Stimulated activated memory B cell treated with anti-CD40 and anti-IgM and Interleukin-4, amounts not matched to agents 10 μg/mL and 1 μg/mL and 100 μg/mL, for 72 hours (primary cell): Measurements from ENCODE around the gene EDN2.

Source experiments
- ATAC-seq: fragments of 150-1000 bp; cut with Tn5 transposase; 2 replicates; pipeline ENCODE4 v1.10.0; 2021
- H3K27ac Mint-ChIP-seq: one replicate; pipeline ENCODE4 v1.8.0; 2022; ENCODE audit warnings: mild to moderate bottlenecking, mixed read lengths
- H3K27me3 Mint-ChIP-seq: one replicate; pipeline ENCODE4 v1.8.0; 2022; ENCODE audit warnings: mixed read lengths
- H3K36me3 Mint-ChIP-seq: one replicate; pipeline ENCODE4 v1.8.0; 2022; ENCODE audit warnings: mixed read lengths
- H3K4me1 Mint-ChIP-seq: one replicate; pipeline ENCODE4 v1.8.0; 2022; ENCODE audit warnings: mixed read lengths
- H3K4me3 Mint-ChIP-seq: one replicate; pipeline ENCODE4 v1.8.0; 2022; ENCODE audit warnings: mild to moderate bottlenecking, moderate library complexity, mixed read lengths
- H3K9me3 Mint-ChIP-seq: one replicate; pipeline ENCODE4 v1.8.0; 2022; ENCODE audit warnings: mixed read lengths

The EDN2 gene

DNA sequence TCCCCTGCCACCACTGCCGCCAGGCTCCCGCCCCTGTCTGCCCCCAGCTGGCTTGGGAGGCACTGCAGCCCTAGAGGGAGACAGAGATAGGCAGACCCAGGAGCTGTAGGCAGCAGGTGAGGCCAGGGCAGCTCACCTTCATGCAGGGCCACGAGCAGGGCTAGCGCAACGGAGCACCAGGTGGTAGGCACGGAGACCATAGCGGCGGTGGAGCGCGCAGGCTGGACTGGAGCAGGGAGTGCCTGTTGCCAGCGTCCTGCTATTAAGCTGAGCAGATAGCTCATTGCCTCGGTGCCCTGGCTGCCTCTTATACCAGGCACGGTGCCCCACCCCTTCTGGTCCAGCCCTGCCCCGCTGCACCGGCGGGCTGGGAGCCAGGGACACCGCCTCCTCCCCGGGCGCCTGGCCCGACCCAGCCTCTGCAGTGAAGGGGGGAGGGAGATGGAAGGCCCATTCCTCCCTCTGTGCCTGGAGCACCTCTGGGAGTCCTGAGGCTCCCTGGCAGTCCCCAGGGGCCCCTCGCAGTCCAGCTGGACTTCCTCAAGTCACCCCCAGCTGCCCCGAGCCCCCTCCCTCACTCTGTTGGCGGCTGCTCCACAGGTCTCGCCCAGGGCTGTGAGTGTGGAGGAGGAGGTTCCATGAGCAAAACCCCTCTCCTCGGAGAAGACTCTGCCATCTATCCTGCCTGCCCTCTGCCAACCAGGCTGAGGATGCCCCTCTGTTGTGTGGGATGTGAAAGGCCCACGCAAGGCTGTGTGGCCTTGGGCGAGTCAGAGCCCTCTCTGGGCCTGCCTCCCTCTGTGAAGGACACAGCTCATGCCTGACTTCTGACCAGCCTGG, at the start of gene EDN2:
Gene EDN2, minus strand, starts transcription at position 282 of the 840 bp plus-strand sequence. Its CDS starts 82 bp downstream, at position 200.
- H3K27me3 Mint-ChIP-seq: peaks cover 41% of the 10 kb centered on the region
- peaks cover 3% of the 10 kb centered on the region for H3K9me3 Mint-ChIP-seq
- peaks cover 4% of the 10 kb centered on the region for H3K36me3 Mint-ChIP-seq
- H3K27ac Mint-ChIP-seq: no peak within 1 kb of the TSS
- ATAC-seq: no peak
- peaks cover 24% of the 10 kb centered on the region for H3K4me1 Mint-ChIP-seq
- H3K4me3 Mint-ChIP-seq: no peak within 1 kb of the TSS

DNA sequence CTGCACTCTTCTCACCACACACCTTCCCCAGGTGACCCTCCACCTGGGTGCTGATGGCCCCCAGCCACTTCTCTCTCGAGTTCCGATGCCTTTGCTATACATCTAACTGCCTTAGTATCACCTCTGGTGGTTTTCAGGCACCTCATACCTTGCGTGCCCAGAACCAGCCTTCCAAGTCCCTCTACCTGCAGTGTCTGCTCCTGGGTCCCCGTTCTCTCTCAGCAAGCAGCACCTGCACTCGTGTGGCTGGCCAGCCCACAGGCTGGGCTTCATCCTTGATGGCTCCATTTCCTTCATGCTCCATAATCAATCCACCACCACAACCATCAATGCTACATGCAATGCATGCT, 49.2 kb upstream of the EDN2 start:
- H3K4me1 Mint-ChIP-seq: peaks cover 47% of the 10 kb centered on the region
- H3K27me3 Mint-ChIP-seq: no peaks in the 10 kb centered on the region
- H3K4me3 Mint-ChIP-seq: no peak overlapping the region
- no peak overlapping the region for H3K27ac Mint-ChIP-seq
- no peak for ATAC-seq
- peaks cover 66% of the 10 kb centered on the region for H3K36me3 Mint-ChIP-seq
- no peaks in the 10 kb centered on the region for H3K9me3 Mint-ChIP-seq

DNA sequence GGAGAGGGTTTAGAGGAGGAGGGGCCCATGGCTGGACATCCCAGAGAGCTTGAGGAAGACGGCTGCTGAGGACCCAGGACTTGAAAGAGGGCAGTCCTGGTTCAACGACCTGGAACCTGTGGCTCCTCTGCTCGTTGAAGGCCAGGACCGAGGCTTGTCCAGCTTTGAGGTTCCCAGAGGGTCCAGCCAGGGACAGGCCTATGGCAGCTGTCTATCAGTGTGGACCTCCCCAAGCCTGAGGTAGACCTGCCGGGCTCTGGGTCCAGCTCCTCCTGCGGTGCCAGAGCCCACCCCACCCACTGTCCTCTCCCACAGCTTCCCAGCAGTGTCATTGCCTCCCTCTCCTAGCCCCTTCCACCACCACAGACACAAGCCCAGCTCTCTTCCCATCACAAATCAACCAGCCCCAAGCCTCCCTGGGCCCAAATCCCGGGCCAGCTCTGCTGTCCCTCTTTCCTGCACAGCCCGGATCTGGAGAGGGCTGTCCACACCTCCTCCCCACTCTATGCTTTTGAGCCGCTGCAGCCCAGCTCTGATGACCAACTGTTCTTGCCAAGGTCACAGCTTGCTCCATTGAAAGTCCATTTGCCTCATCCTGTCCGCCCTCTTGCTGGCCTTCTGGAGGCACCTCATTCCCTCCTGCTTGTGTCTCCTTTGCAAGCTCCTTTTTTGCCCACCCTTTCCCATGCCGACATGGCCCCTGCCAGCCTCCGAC, 48.7 kb upstream of the EDN2 start:
- no peak for ATAC-seq
- Mint-ChIP-seq H3K4me3 (no peak overlapping the region), H3K27ac (no peak overlapping the region), H3K27me3 (no peaks in the 10 kb centered on the region), H3K4me1 (peaks cover 43% of the 10 kb centered on the region), H3K9me3 (no peaks in the 10 kb centered on the region), H3K36me3 (peaks cover 62% of the 10 kb centered on the region)

DNA sequence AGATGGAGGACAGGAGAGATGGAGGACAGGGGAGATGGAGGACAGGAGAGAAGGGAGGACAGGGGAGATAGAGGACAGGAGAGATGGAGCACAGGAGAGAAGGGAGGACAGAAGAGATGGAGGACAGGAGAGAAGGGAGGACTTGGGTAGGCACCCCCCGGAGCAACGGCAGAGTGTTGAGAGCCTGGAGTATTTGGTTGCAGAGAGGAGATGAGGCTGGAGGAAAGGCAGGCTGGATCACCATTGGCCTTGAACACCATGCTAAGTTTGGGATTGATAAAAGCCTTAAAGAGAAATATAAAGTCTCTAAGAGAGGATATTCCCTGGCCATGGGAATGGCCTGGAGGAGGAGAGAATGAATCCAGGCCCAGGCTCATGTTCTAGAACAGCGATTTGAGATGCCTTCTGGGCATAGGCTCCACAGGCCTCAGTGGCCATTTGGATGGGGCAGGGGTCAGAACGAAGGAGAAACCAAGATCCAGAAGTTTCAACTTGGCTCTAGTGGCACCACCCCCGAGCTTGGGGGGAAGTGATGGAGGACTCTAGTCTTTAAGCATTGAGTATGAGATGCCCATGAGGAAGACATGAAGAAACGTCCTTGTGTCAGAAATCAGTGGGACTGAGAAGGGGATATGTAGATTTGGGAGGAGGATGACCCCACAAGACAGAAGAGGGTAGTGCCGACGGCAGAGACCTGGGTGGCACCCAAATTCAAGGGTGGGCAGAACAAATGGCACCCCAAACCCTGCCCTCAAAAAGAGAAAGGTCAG, 47.9 kb upstream of the EDN2 start:
- Mint-ChIP-seq H3K27me3 (no peaks in the 10 kb centered on the region), H3K36me3 (peaks cover 61% of the 10 kb centered on the region), H3K9me3 (peaks cover 2% of the 10 kb centered on the region), H3K4me1 (peaks cover 38% of the 10 kb centered on the region), H3K27ac (no peak overlapping the region), H3K4me3 (no peak overlapping the region)
- no peak for ATAC-seq

DNA sequence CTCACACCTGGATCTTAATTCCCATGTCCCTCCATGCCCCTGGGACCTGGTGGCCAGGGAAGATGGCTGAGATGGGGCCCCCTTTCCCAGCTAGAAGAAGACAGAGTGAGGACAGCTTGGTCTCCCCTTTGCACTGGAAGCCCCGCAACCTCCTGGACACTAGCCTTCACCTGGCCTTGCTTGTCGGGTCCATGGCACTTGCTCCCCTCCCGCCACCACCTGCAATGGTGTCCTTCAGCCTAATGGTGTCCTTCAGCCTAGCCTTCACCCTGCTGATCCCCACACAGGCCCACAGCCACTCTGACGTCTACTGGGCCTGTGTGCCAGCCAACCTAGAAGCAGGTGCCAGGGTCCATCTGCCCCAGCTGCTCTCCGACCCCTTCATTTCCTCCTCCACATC, 45.9 kb upstream of the EDN2 start:
- Mint-ChIP-seq H3K27ac (peak overlapping the region; percentile 62), H3K4me1 (peaks cover 39% of the 10 kb centered on the region), H3K36me3 (peaks cover 67% of the 10 kb centered on the region), H3K9me3 (peaks cover 11% of the 10 kb centered on the region), H3K4me3 (no peak overlapping the region), H3K27me3 (no peaks in the 10 kb centered on the region)
- no peak for ATAC-seq

DNA sequence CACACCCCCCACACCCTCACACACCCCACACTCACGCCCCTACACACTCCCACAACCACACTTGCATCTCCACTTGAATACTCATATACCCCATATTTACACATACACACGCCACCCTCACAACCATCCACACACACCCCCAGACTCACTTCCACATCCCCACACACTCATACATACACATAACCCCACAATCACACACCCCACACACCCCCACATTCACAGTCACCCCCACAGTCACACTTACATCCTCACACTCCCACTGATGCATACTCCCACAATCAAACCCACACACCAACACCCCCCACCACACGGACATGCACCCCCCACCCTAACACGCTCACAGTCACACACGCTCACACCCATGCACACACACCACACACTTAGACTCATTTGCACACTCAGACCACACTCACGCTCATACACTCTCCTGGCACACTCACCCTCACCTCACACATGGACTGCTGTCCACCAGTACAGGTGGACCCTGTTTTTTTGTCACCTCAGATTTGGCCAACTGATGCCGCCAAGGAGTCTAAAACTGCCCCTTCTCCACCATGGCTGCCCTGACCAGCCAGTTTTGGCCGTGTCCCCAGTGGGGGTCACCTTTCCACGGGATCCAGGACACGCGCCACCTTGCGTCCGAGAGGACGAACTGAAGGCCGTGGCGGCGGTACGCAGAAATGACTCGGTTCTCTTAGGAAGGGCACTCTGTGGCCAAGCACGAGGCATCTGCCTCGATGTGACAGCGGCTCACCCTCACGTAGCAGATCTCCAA, 45.3 kb upstream of the EDN2 start:
- no peak for ATAC-seq
- Mint-ChIP-seq H3K4me3 (no peak overlapping the region), H3K27me3 (no peaks in the 10 kb centered on the region), H3K27ac (peak overlapping the region; percentile 31), H3K4me1 (peaks cover 39% of the 10 kb centered on the region), H3K36me3 (peaks cover 65% of the 10 kb centered on the region), H3K9me3 (peaks cover 11% of the 10 kb centered on the region)

DNA sequence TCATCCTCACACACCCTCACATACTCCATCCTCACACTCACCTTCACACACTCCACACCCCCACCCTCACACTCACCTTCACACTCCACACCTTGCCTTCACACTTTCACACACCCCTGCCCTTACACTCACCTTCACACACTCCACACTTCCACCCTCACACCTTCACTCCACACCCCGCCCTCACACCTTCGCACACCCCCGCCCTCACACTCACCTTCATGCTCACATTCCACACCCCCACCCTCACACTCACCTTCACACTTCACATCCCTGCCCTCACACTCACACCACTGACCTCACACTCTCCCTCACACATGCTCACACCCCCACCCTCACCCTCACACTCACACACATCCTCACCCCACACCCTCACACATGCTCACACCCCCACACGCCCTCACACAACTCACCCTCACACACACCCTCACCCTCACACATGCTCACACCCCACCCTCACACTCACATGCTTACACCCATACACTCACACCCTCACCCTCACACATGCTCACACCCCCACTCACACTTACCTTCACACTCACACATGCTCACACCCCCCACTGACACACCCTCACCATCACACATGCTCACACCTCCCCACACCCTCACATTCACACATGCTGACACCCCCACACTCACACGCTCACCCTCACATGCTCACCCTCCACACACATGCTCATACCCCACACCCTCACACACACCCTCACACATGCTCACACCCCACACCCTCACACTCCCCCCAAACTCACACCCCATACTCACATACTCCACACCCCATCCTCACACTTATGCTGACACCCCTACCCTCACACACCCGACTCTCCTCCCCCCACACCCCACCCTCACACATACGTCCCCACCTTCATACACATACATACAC, 44.5 kb upstream of the EDN2 start:
- peaks cover 59% of the 10 kb centered on the region for H3K36me3 Mint-ChIP-seq
- no peak overlapping the region for H3K4me3 Mint-ChIP-seq
- peaks cover 39% of the 10 kb centered on the region for H3K4me1 Mint-ChIP-seq
- peak overlapping the region; percentile 31 for H3K27ac Mint-ChIP-seq
- H3K27me3 Mint-ChIP-seq: no peaks in the 10 kb centered on the region
- peaks cover 11% of the 10 kb centered on the region for H3K9me3 Mint-ChIP-seq
- ATAC-seq: peak; percentile 28

DNA sequence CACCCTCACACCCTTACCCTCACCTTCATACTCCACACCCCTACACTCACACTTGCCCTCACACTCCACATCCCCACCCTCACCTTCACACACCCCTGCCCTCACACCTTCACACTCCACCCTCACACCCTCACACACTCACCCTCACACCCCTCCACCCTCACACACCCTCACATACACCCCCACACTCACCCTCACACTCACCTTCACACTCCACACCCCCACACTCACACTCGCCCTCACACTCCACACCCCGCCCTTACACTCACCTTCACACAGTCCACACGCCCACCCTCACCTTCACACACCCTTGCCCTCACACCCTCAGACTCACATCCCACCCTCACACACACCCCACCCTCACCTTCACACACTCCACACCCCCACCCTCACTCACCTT, 43.6 kb upstream of the EDN2 start:
- H3K27me3 Mint-ChIP-seq: no peaks in the 10 kb centered on the region
- peak overlapping the region; percentile 31 for H3K27ac Mint-ChIP-seq
- H3K4me3 Mint-ChIP-seq: no peak overlapping the region
- peaks cover 11% of the 10 kb centered on the region for H3K9me3 Mint-ChIP-seq
- peaks cover 58% of the 10 kb centered on the region for H3K36me3 Mint-ChIP-seq
- peaks cover 39% of the 10 kb centered on the region for H3K4me1 Mint-ChIP-seq
- ATAC-seq: peak; percentile 22

DNA sequence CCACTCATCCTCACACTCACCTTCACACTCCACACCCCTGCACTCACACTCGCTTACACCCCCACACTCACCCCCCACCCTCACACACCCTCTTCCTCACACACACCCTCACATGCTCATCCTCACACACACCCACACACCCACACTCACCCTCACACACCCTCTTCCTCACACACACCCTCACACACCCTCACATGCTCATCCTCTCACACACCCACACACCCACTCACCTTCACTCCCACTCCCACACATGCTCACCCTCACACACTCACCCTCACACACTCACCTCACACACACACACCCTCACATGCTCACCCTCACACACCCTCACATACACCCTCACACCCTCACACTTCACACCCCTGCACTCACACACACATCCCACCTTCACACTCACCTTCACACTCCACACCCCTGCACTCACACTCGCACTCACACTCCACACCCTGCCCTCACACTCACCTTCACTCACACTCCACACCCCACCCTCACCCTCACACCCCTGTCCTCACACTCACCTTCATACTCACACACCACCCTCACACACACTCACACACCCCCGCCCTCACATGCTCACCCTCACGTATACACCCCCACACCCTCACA, 42.6 kb upstream of the EDN2 start:
- H3K36me3 Mint-ChIP-seq: peaks cover 62% of the 10 kb centered on the region

DNA sequence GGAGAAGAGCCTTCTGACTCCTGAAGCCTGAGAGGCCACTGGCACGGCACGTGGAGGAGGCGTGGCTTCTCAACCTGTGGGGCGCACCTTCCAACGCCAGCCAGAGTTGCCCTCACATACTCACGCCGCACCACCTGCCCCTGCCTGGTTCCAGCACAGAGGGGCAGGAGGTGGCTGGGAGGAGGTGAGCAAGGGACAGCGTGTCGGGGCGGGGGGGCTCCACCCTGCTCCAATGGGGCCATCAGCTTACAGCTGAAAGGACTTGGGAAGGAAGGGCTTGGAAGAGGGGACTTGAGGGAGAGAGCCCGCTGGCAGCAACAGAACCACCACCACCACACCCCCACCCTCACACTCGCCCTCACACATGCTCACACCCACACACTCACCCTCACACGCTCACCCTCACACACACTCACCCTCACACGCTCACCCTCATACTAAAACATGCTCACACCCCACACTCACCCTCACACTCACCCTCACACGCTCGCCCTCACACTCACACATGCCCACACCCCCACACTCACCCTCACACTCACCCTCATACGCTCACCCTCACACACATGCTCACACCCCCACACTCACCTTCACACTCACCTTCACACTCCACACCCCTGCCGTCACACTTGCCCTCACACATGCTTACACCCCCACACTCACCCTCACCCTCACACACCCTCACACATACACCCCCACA, 41.6 kb upstream of the EDN2 start:
- H3K4me3 Mint-ChIP-seq: no peak overlapping the region
- no peaks in the 10 kb centered on the region for H3K27me3 Mint-ChIP-seq
- peaks cover 11% of the 10 kb centered on the region for H3K9me3 Mint-ChIP-seq
- ATAC-seq: no peak
- H3K27ac Mint-ChIP-seq: no peak overlapping the region
- peaks cover 36% of the 10 kb centered on the region for H3K4me1 Mint-ChIP-seq
- H3K36me3 Mint-ChIP-seq: peaks cover 54% of the 10 kb centered on the region

More for the DNA sequence above, 42.6 kb upstream of the EDN2 start:
- peaks cover 39% of the 10 kb centered on the region for H3K4me1 Mint-ChIP-seq
- H3K9me3 Mint-ChIP-seq: peaks cover 11% of the 10 kb centered on the region
- no peak overlapping the region for H3K4me3 Mint-ChIP-seq
- ATAC-seq: peak; percentile 4
- H3K27ac Mint-ChIP-seq: no peak overlapping the region
- H3K27me3 Mint-ChIP-seq: no peaks in the 10 kb centered on the region

DNA sequence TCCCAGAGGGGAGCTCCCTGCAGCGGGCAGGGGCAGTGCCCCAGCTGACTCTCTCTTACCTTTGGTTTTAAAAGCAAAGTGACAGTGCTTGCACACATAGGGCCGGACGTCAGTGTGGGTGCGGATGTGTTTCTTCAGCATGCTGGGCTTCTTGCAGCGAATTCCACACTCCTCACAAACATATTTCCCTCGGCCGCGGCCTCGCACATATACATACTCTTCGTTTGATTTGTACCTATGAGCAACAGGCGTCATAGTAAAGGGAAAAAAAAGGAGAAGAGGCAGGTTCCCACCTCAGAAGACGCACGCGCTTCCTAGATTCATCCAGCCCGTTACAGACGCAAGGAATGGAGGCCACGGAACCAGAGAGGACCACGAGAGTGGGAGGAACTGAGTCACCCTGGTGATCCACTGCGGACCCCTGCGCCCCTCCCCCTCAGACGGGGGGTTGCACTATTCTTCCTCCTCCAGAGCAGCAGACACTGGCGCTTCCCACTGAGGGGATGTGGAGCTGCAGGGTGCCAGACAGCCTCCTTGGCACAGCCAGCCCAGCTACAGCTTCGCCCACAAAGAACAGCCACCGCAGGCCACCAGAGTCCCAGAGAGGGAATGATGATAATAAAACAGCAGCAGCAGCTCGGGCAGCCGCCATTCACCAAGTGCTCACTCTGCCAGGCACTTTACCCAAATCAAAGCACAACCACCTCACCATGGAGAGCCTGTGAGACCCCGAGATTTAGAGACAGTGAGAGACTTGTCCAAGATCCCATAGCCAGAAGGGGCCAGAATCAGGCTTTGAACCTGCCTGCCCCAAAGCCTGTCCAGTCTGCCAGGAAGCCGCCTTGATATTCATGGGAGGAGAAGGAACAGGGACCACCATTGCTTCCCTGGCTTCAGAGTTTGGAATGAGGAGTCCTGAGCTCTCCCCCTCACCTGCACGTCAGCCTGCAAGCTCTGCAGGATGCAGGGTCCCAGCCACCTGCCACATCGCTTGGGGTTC, 40.5 kb upstream of the EDN2 start:
- H3K4me3 Mint-ChIP-seq: no peak overlapping the region
- H3K27ac Mint-ChIP-seq: no peak overlapping the region
- H3K9me3 Mint-ChIP-seq: peaks cover 11% of the 10 kb centered on the region
- H3K27me3 Mint-ChIP-seq: no peaks in the 10 kb centered on the region
- H3K36me3 Mint-ChIP-seq: peaks cover 46% of the 10 kb centered on the region
- peaks cover 28% of the 10 kb centered on the region for H3K4me1 Mint-ChIP-seq
- ATAC-seq: no peak

DNA sequence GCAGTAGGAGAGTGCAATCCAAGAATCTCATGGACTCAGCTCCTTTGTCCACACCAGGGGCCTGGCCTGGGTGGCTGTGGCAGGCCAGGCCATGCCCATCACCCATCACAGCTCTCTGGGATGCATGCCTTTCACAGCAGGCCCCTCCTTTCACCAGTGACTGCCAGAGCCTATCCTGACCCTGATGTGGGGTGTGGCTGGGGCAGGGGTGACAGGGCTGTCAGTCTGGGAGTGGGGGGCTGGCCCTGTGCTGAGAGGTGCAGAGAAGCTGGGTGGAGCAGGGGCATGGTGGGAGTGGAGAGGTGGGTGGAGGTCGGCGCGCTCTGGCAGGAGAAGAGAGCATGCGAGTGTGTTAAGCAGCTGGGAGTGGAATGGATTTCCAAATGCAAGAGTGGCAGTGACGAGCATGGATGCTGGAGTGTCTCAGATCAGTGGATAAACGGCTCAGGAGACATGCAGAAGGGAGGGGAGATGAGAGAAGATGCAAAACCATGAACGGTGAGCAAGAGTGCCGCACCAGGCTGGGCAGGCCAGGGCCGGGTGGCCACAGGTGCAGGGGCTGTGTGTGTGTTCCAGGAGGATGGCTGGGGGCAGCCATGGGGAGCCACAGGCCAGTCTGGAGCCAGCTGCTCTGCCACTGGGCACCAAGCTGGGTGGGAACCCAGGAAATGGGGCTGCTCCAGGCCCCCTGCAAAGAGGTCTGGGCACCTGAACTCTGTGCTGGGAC, 39.6 kb upstream of the EDN2 start:
- H3K9me3 Mint-ChIP-seq: peaks cover 11% of the 10 kb centered on the region
- H3K4me1 Mint-ChIP-seq: peaks cover 27% of the 10 kb centered on the region
- H3K27me3 Mint-ChIP-seq: no peaks in the 10 kb centered on the region
- H3K4me3 Mint-ChIP-seq: peak overlapping the region; percentile 19
- no peak for ATAC-seq
- H3K27ac Mint-ChIP-seq: no peak overlapping the region
- peaks cover 46% of the 10 kb centered on the region for H3K36me3 Mint-ChIP-seq
